ENCODE results near the gene SH3BP4.
"Not testable (repeated sequence)": the region's sequence is repeated elsewhere in the genome, so short reads cannot be mapped to it uniquely, and the experiment has no call there.

SH3BP4 gene

GRCh38 chr2:235001237-235002133 is 49.7 kb downstream of the SH3BP4 start:
- DNase-seq = no peak

GRCh38 chr2:235002198-235003095 is 50.6 kb downstream of the SH3BP4 start:
- no peak for DNase-seq

- no peak for DNase-seq
Measured at GRCh38 chr2:235003096-235003775, 51.4 kb downstream of the SH3BP4 start.

GRCh38 chr2:235004329-235004903 is 52.6 kb downstream of the SH3BP4 start:
- no peak for DNase-seq

GRCh38 chr2:235005023-235005422 is 53.2 kb downstream of the SH3BP4 start:
- no peak for DNase-seq

GRCh38 chr2:235005603-235006259 is 53.9 kb downstream of the SH3BP4 start:
- no peak for DNase-seq

- DNase-seq = no peak
Measured at GRCh38 chr2:235006461-235006860, 54.6 kb downstream of the SH3BP4 start.

GRCh38 chr2:235006986-235007385 is 55.2 kb downstream of the SH3BP4 start:
- DNase-seq = no peak

- no peak for DNase-seq
Measured at GRCh38 chr2:235007664-235008457, 56.0 kb downstream of the SH3BP4 start.

GRCh38 chr2:235008584-235009044 is 56.8 kb downstream of the SH3BP4 start:
- DNase-seq = no peak

GRCh38 chr2:235009081-235009480 is 57.3 kb downstream of the SH3BP4 start:
- no peak for DNase-seq

- no peak for DNase-seq
Measured at GRCh38 chr2:235010117-235010714, 58.4 kb downstream of the SH3BP4 start.

- no peak for DNase-seq
Measured at GRCh38 chr2:235011607-235011928, 59.8 kb downstream of the SH3BP4 start.

- DNase-seq = no peak
Measured at GRCh38 chr2:235011929-235012631, 60.3 kb downstream of the SH3BP4 start.

- no peak for DNase-seq
Measured at GRCh38 chr2:235017441-235017840, 65.6 kb downstream of the SH3BP4 start.

GRCh38 chr2:235018838-235019237 is 67.0 kb downstream of the SH3BP4 start:
- DNase-seq = no peak

GRCh38 chr2:235020141-235020540 is 68.3 kb downstream of the SH3BP4 start:
- DNase-seq = not testable (repeated sequence)

- DNase-seq = no peak
Measured at GRCh38 chr2:235021752-235022151, 69.9 kb downstream of the SH3BP4 start.

- no peak for DNase-seq
Measured at GRCh38 chr2:235024191-235024860, 72.5 kb downstream of the SH3BP4 start.
